ENCODE data around the gene LTBP1.

- TF ChIP-seq EZH2 (IDR thresholded peaks at IDR 0.05; ENCODE audit: low read length) = no peak
- no peak for TF ChIP-seq CTCF (optimal IDR thresholded peaks at IDR 0.05 in 1 of 3, IDR thresholded peaks at IDR 0.05 in 1 of 3, conservative IDR thresholded peaks at IDR 0.05 in 1 of 3; ENCODE audit: extremely low read depth in 1 of 3, insufficient read depth in 2 of 3, low read length in 3 of 3)
These were observed 186.8 kb downstream of the LTBP1 start for GRCh38 chr2:33133454-33133952.

Measured in keratinocyte (primary cell).